Left ventricle myocardium superior (tissue), 1 donor: Measurements from ENCODE around the gene CLDN15. TPM values are rescaled to one million over a fixed set of nuclear protein-coding genes. Genes with fewer than 3 reads are reported as not detected.

Experiments
- ATAC-seq: fragments of 200-7000 bp; cut with Tn5 transposase; one replicate; pipeline ENCODE4 v1.9.1; 2020; ENCODE audit warnings: mild to moderate bottlenecking, moderate library complexity
- DNase-seq: peaks from one replicate; pipeline ENCODE4 v3.0.0-alpha.2; 2020
- intact Hi-C: fragments of 100-400 bp; cut with micrococcal nuclease; formaldehyde crosslinking; loops from one replicate; pipeline ENCODE4 v1.11.0; 2022
- total RNA-seq: library from RNA; stranded (reverse); fragmentation: NEBNext Ultra II Directional; extraction: Animal tissue kit (Norgen Biotek cat#: 25700); gene quantifications from one replicate; pipeline ENCODE4 v1.2.1, GENCODE V29; 2021
- donor health status: DM: no; HTN: yes; CAD: no; lungs with severe emphysema.

Gene CLDN15
- total RNA-seq, 1 donor from 2014 or later = 3.8 TPM

- ATAC-seq (no peak), DNase-seq (no peak)
- intact Hi-C loops = no loop called here
These were observed 6.0 kb downstream of the CLDN15 start for GRCh38 chr7:101231644-101232043.

- DNase-seq (no peak), ATAC-seq (no peak)
- intact Hi-C loops = no loop called here
These were observed 10.9 kb downstream of the CLDN15 start for GRCh38 chr7:101226721-101227120.

GRCh38 chr7:101225650-101226049, 12.0 kb downstream of the CLDN15 start:
- intact Hi-C loops = no loop called here
- DNase-seq (no peak), ATAC-seq (no peak)

DNA sequence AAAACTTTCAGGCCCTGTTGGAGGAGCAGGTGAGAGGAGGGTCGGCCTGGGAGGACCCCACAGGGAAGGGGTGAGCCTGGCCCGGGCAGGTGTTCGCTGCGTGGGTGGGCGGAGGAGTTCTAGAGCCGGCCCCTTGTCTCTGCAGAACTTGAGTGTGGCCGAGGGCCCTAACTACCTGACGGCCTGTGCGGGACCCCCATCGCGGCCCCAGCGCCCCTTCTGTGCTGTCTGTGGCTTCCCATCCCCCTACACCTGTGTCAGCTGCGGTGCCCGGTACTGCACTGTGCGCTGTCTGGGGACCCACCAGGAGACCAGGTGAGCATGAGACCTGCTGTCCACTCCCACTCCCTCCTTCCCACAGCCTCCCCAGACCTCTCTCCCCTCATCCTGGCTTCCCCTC, 14.1 kb downstream of the CLDN15 start:
- no peak for ATAC-seq
- DNase-seq = no peak
- intact Hi-C loops = no loop called here

- no peak for DNase-seq
- intact Hi-C loops = no loop called here
These were observed 15.2 kb downstream of the CLDN15 start for GRCh38 chr7:101222275-101222830.

GRCh38 chr7:101220295-101220694, 17.3 kb downstream of the CLDN15 start:
- ATAC-seq = no peak
- DNase-seq = no peak
- intact Hi-C loops = no loop called here

More at GRCh38 chr7:101222275-101222830, 15.2 kb downstream of the CLDN15 start:
- ATAC-seq = no peak

DNA sequence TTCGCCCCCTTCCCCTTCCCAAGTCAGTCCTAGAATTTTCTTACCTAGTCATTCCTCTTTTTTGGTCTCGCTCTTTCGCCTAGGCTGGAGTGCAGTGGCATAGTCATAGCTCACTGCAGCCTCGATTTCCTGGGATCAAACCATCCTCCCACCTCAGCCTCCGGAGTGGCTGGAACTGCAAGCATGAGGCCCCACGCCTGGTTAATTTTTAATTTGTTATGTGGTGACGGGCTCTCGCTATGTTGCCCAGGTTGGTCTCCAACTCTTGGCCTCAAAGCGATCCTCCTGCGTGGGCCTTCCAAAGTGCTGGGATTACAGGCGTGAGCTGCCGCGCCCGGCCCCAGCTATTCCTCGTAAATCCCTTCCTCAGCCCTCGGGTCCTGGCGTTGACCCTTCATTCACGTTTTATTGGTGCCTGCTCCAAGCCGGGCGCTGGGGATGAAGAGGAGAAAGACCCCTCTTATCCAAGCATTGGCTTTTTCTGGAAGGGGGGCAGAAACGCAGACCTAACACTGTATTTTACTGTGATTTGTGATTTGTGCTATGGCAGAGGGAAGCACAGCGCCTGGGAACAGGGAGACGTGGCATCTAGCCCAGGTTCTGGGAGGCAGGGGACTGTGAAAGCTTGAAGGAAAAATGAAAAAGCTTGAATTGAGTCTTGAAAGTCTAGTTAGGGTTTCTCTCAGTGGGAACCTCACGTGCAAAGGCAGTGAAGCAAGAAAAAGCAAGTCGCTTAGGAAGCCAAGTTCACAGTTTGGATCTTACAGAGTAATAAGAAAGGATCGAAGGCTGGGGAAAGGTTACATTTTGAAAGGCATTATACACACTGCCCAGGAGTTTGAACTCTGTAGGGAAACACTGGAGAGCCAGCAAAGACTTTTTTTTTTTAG, 19.1 kb downstream of the CLDN15 start:
- intact Hi-C loops = no loop called here
- ATAC-seq (no peak), DNase-seq (no peak)

DNA sequence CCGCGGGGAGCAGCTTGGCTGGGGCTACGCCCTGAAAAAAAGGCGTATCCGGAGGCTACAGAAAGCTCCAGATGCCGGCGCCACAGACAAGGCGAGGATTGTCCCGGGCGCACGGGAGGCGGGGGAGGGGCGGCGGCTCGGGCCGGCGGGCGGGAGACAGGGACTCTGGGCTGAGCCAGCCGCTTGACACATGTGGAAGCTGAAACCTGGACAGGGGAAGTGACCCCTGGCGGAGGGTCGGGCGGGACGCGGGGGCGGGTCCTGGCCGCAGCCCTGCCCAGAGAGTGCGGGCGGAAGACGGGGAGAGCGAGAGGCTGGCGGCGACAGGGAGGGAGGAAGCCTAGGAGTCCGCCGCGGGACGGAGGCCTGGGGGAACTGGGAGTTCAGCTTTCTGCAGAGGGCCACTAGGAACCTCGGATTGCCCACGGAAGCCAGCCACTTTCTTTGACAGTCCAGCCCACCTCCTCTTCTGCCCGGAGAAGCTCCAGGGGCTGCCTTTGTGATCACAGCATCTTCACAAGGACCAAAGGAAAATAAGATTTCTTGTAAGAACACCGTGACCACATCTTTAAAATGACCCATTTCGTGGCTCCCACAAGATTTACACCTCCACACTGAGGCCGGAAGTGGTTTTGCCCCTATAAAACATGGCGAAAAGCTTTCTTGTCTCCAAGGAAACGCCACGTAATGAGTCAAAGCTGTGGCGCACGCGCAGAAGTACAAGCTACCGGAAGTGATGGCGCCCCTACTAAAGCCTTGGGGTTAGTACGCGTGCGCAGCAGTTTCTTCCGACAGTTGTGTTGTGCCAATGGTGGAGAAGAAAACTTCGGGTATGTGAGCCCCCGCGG, 20.0 kb downstream of the CLDN15 start, which contains the start of the genes PLOD3 and ZNHIT1:
Gene PLOD3 (minus strand): TSS at position 194 of the 848 bp plus-strand sequence. CDS start 307 bp downstream, outside the sequence.
Gene ZNHIT1 (plus strand): TSS at position 778 of the 848 bp plus-strand sequence. CDS start 31 bp downstream, at position 809.
- DNase-seq (peak; percentile 98), ATAC-seq (peak; percentile 94)
- intact Hi-C loops = no loop called here

DNA sequence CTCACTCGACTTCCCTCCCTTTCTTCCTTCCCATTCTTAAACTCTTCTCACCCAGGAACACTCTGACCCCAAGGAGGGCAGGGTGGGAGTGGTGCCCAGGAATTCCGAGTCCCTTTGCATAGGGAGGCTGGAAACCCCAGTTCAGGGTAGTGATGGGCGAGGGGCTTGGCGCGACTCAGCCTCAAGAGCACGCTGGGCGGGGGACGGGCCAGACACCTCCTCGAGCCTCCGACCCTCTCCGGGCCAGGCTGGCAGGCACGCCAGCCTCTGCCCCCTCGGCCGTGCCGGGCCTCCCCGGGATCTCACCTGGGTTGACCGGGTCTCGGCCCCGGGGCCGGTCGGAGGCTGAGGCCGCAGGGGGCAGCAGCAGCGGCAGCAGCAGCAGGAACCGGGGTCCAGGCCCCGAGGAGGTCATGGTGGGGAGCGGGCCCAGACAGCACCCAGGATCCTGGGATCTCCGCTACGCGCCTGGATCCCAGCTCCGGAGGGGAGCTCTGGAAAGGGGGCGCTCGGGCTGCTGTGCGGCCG, 20.7 kb downstream of the CLDN15 start:
- intact Hi-C loops = no loop called here
- peak; percentile 2 for ATAC-seq
- peak; percentile 47 for DNase-seq

GRCh38 chr7:101216001-101216859, 21.4 kb downstream of the CLDN15 start:
- DNase-seq = no peak
- intact Hi-C loops = no loop called here
- no peak for ATAC-seq

DNA sequence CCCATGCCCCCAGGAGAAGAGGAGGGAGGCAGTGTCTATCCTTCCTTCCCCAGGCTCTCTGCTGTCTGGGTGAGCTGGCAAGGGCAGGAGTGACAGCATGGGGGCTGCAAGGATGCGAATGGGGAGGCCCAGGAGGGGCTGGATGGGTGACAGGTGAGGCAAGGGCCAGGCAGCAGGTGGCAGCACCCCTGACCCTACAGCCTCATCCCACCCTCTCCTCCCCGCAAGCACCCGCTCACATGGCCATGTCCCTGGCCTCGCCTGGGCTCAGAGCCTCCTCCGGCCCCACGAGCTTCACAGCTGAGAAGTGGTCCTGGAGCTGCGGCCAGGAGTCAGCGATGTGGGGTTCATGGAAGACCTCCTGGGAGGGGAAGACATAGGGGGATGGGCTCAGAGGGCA, 25.6 kb downstream of the CLDN15 start:
- intact Hi-C loops = no loop called here
- no peak for DNase-seq

GRCh38 chr7:101211501-101211900, 26.1 kb downstream of the CLDN15 start:
- ATAC-seq (no peak), DNase-seq (no peak)
- intact Hi-C loops = no loop called here

More for the DNA sequence above, 25.6 kb downstream of the CLDN15 start:
- no peak for ATAC-seq

DNA sequence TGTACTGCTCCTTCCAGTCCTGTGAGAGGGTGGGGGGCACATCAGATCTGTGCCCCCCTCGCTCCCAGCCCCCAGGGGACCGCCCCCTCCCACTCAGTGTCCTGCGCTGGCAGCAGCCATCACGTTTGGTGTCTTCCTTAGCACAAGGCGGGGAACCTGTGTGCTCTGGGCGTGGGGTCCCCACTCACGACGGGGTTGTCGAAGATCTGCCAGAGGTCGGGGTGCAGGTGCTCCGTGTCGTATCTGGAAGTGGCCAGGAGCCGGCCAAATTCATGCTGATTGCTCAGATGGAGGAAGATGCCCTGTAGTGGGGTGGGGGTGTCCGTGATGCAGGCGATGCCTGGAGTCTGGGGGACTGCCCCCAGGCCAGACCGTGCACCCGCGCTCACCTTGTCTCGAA, 27.5 kb downstream of the CLDN15 start:
- no peak for DNase-seq
- intact Hi-C loops = no loop called here
- ATAC-seq = no peak

- no peak for ATAC-seq
- intact Hi-C loops = no loop called here
- DNase-seq = no peak
These were observed 28.8 kb downstream of the CLDN15 start for GRCh38 chr7:101208794-101209193.

- ATAC-seq (no peak), DNase-seq (no peak)
- intact Hi-C loops = no loop called here
These were observed 30.1 kb downstream of the CLDN15 start for GRCh38 chr7:101207459-101207858.

- intact Hi-C loops = no loop called here
- DNase-seq (no peak), ATAC-seq (no peak)
These were observed 30.9 kb downstream of the CLDN15 start for GRCh38 chr7:101206665-101207042.

GRCh38 chr7:101205901-101206664, 31.5 kb downstream of the CLDN15 start:
- intact Hi-C loops = no loop called here
- no peak for DNase-seq
- ATAC-seq = no peak
